GM15510 (cell line): ENCODE results near the gene RAPGEF6.

Source experiments
- POLR2A ChIP-seq: IDR thresholded peaks from 3 replicates; pipeline ENCODE4 v1.6.1; 2011; ENCODE audit warnings: borderline replicate concordance; ENCODE audit not compliant: insufficient read length; ENCODE audit errors: extremely low read depth

The RAPGEF6 gene

GRCh38 chr5:131589510-131590348 is 45.3 kb downstream of the RAPGEF6 start:
- TF ChIP-seq POLR2A = no peak

- TF ChIP-seq POLR2A = no peak
Observed at GRCh38 chr5:131587541-131587940, 47.5 kb downstream of the RAPGEF6 start.

- TF ChIP-seq POLR2A = no peak
Observed at GRCh38 chr5:131581702-131582101, 53.3 kb downstream of the RAPGEF6 start.

GRCh38 chr5:131579917-131580671 is 54.9 kb downstream of the RAPGEF6 start:
- no peak for TF ChIP-seq POLR2A

- no peak for TF ChIP-seq POLR2A
Observed at GRCh38 chr5:131575660-131576227, 59.3 kb downstream of the RAPGEF6 start.

- TF ChIP-seq POLR2A = no peak
Observed at GRCh38 chr5:131571669-131572168, 63.3 kb downstream of the RAPGEF6 start.

GRCh38 chr5:131570757-131571156 is 64.3 kb downstream of the RAPGEF6 start:
- no peak for TF ChIP-seq POLR2A

- no peak for TF ChIP-seq POLR2A
Observed at GRCh38 chr5:131564229-131564652, 70.8 kb downstream of the RAPGEF6 start.

- TF ChIP-seq POLR2A = no peak
Observed at GRCh38 chr5:131563434-131564228, 71.4 kb downstream of the RAPGEF6 start.

- TF ChIP-seq POLR2A = no peak
Observed at GRCh38 chr5:131550606-131551005, 84.4 kb downstream of the RAPGEF6 start.

- no peak for TF ChIP-seq POLR2A
Observed at GRCh38 chr5:131548176-131548575, 86.9 kb downstream of the RAPGEF6 start.

- TF ChIP-seq POLR2A = no peak
Observed at GRCh38 chr5:131545845-131546244, 89.2 kb downstream of the RAPGEF6 start.

GRCh38 chr5:131542723-131543122 is 92.3 kb downstream of the RAPGEF6 start:
- no peak for TF ChIP-seq POLR2A

GRCh38 chr5:131541762-131542161 is 93.3 kb downstream of the RAPGEF6 start:
- TF ChIP-seq POLR2A = no peak
